Gastrocnemius medialis (tissue), 4 donors: ENCODE measurements around the gene JAG1.

Source experiments
- CTCF ChIP-seq, 5 experiments: fragments of 450-650 bp in 3 of 5; fragments of 200-600 bp in 2 of 5; sonication (generic) in 2 of 5; IDR thresholded peaks in 4 of 5; conservative IDR thresholded peaks in 1 of 5; 1 replicate in 4 of 5; 2 replicates in 1 of 5; pipeline ENCODE4 v1.5.1; 2016 to 2019; ENCODE audit warnings: antibody characterized with exemption in 5 of 5, mild to moderate bottlenecking in 3 of 5, moderate library complexity in 3 of 5
- POLR2A ChIP-seq, 2 donors: fragments of 450-650 bp; IDR thresholded peaks; one replicate each; pipeline ENCODE4 v1.6.1; 2017; ENCODE audit warnings: antibody characterized with exemption in 2 of 2, mild to moderate bottlenecking in 2 of 2, moderate library complexity in 2 of 2

- TF ChIP-seq CTCF (IDR thresholded peaks at IDR 0.05 in 4 of 5, conservative IDR thresholded peaks at IDR 0.05 in 1 of 5) (peak; percentile 76 to 90 (median 89)), POLR2A (IDR thresholded peaks at IDR 0.05) (no peak)
Observed at GRCh38 chr20:10674684-10675449, 1.1 kb upstream of the JAG1 start.
